Activated effector memory CD4-positive, alpha-beta T cell treated with Interleukin-2 at 50 U/mL for 16 hours (primary cell): Measurements from ENCODE around the gene NMU.
"Not testable (repeated sequence)": the region's sequence is repeated elsewhere in the genome, so short reads cannot be mapped to it uniquely, and the experiment has no call there.

ENCODE experiments used
- DNase-seq: peaks from one replicate; pipeline ENCODE4 v3.0.0-alpha.2; 2020

NMU gene

GRCh38 chr4:55635741-55636655 lies at the start of gene NMU:
Gene NMU, minus strand, starts transcription at chr4:55636298. Its CDS starts 106 bp downstream, at chr4:55636192.
- no peak for DNase-seq

GRCh38 chr4:55684276-55684675 lies 48.2 kb upstream of the NMU start:
- DNase-seq: no peak

- DNase-seq: not testable (repeated sequence)
These were observed 46.7 kb upstream of the NMU start for GRCh38 chr4:55682797-55683196.

GRCh38 chr4:55682295-55682694 lies 46.2 kb upstream of the NMU start:
- no peak for DNase-seq

- no peak for DNase-seq
These were observed 45.3 kb upstream of the NMU start for GRCh38 chr4:55681430-55681829.

- DNase-seq: no peak
These were observed 39.2 kb upstream of the NMU start for GRCh38 chr4:55675196-55675793.

- DNase-seq: no peak
These were observed 37.3 kb upstream of the NMU start for GRCh38 chr4:55673424-55673823.

- DNase-seq: no peak
These were observed 35.6 kb upstream of the NMU start for GRCh38 chr4:55671667-55672066.

GRCh38 chr4:55670695-55671094 lies 34.6 kb upstream of the NMU start:
- no peak for DNase-seq

GRCh38 chr4:55668449-55668848 lies 32.4 kb upstream of the NMU start:
- DNase-seq: no peak

- DNase-seq: no peak
These were observed 30.4 kb upstream of the NMU start for GRCh38 chr4:55666535-55666934.

GRCh38 chr4:55663145-55663544 lies 27.0 kb upstream of the NMU start:
- DNase-seq: no peak

- DNase-seq: no peak
These were observed 25.4 kb upstream of the NMU start for GRCh38 chr4:55661398-55662056.

GRCh38 chr4:55658657-55659056 lies 22.6 kb upstream of the NMU start:
- no peak for DNase-seq

GRCh38 chr4:55654131-55654530 lies 18.0 kb upstream of the NMU start:
- no peak for DNase-seq

GRCh38 chr4:55650483-55650882 lies 14.4 kb upstream of the NMU start:
- no peak for DNase-seq

- no peak for DNase-seq
These were observed 1.2 kb upstream of the NMU start for GRCh38 chr4:55637272-55637820.

GRCh38 chr4:55636656-55636999 lies 530 bp upstream of the NMU start:
- no peak for DNase-seq

GRCh38 chr4:55635282-55635681 lies 816 bp downstream of the NMU start:
- DNase-seq: no peak

- no peak for DNase-seq
These were observed 1.5 kb downstream of the NMU start for GRCh38 chr4:55634417-55635128.

GRCh38 chr4:55633903-55634302 lies 2.2 kb downstream of the NMU start:
- no peak for DNase-seq

GRCh38 chr4:55625835-55626234 lies 10.3 kb downstream of the NMU start:
- DNase-seq: no peak

GRCh38 chr4:55624063-55624462 lies 12.0 kb downstream of the NMU start:
- not testable (repeated sequence) for DNase-seq
